ENCODE data around the gene MAPK8IP2.
"Not testable (repeated sequence)": the region's sequence is repeated elsewhere in the genome, so short reads cannot be mapped to it uniquely, and the experiment has no call there.

The MAPK8IP2 gene

GRCh38 chr22:50657925-50658324, 57.3 kb downstream of the MAPK8IP2 start (continued):
- TF ChIP-seq ZNF274 (IDR thresholded peaks at IDR 0.05; ENCODE audit: low read length) = no peak
- TF ChIP-seq ZNF274 (tag by site-specific recombination; IDR thresholded peaks at IDR 0.05; ENCODE audit: borderline replicate concordance) = no peak
- TF ChIP-seq ZNF169 (tag by site-specific recombination; IDR thresholded peaks at IDR 0.05) = no peak
- TF ChIP-seq ZBTB1 (tag by site-specific recombination; IDR thresholded peaks at IDR 0.05) = no peak
- no peak for TF ChIP-seq RBAK (tag by site-specific recombination; IDR thresholded peaks at IDR 0.05)
- no peak for TF ChIP-seq REPIN1 (tag by site-specific recombination; IDR thresholded peaks at IDR 0.05; ENCODE audit: low read depth)

- H3K27ac ChIP-seq (ENCODE audit: extremely low read depth, low read depth, low read length); POLR2A ChIA-PET; H3K36me3 ChIP-seq (ENCODE audit: control insufficient read depth in 2 of 2, insufficient read depth in 1 of 2, low read length in 2 of 2); H3K4me1 ChIP-seq (ENCODE audit: control insufficient read depth, insufficient read depth, low read length); H3K9me3 ChIP-seq (ENCODE audit: control insufficient read depth, insufficient read depth, low read depth, low read length); CTCF ChIA-PET; H3K4me3 ChIP-seq (ENCODE audit: low read depth, low read length): not testable (repeated sequence)
Observed at GRCh38 chr22:50659711-50660110, 59.1 kb downstream of the MAPK8IP2 start.

DNA sequence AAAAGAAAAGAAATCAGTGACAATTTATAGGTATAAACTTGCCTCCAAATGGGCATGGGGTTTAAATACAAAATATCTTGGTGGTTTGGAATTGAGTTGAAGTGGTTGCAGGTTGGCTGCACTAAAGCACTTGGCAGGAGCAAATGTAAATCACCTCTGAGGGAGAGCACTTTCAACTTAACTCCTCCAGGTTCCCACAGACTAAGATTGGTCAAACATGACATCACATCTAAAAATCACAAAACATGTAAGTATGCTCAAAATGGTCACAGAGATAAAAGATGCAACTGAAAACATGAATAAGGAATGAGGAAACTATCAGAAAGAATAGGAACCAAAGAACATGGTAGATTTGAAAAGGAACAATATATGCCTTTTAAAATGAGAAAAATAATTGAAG, 59.7 kb downstream of the MAPK8IP2 start:
- TF ChIP-seq GLI4 (tag by site-specific recombination; IDR thresholded peaks at IDR 0.05) = no peak
- TF ChIP-seq SETDB1 (IDR thresholded peaks at IDR 0.05; ENCODE audit: insufficient read length, low read length) = peak; percentile 42
- POLR2A ChIA-PET = no interaction called here
- H3K4me3 ChIP-seq (ENCODE audit: low read depth, low read length) = no peak overlapping the region

More for the DNA sequence above, 59.7 kb downstream of the MAPK8IP2 start:
- Histone ChIP-seq H3K9me3 (ENCODE audit: control insufficient read depth, insufficient read depth, low read depth, low read length) (no peaks in the 10 kb centered on the region), H3K27ac (ENCODE audit: extremely low read depth, low read depth, low read length) (no peak overlapping the region), H3K36me3 (ENCODE audit: control insufficient read depth in 2 of 2, insufficient read depth in 1 of 2, low read length in 2 of 2) (no peaks in the 10 kb centered on the region; a peak in 1 of 3 replicates), H3K4me1 (ENCODE audit: control insufficient read depth, insufficient read depth, low read length) (no peaks in the 10 kb centered on the region)
- CTCF ChIA-PET = no interaction called here
